NCI-H2196 (cell line): ENCODE measurements around the gene RBM19.

Experiments used
- DNase-seq: peaks from one replicate; lab custom pipeline; 2025; ENCODE audit not compliant: unreplicated experiment; lab: John Stamatoyannopoulos, UW

Gene RBM19

GRCh38 chr12:113934060-113934814 lies 31.9 kb downstream of the RBM19 start:
- no peak for DNase-seq

DNA sequence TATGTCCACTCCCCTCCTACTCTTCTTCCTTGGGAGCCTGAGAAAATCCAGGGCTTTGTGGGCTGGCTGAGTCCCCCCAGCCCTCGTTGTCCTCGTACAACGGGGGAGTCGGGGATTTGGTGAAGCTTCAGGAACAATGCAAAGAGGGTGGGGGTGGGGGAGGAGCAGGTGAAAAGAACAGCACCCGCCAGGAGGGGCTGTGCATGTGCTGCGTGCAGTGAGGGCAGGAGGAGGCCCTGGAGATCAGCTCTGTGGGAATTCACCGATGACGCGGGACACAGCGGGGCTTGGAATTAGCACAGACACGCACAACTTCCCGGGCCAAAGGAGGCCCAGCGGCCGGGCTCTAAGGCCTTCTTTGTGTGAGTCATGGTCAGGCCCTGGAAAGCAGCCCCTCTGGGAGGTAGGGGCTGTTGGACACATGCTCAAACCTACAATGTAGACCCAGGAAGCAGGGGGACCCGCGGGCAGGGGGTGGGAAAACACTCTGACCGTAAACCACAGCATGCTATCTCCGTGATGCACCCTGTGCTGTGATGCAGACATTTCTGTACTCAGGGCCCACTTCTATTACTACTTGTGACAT lies 32.8 kb downstream of the RBM19 start:
- no peak for DNase-seq

GRCh38 chr12:113932381-113933196 lies 33.5 kb downstream of the RBM19 start:
- DNase-seq = no peak

DNA sequence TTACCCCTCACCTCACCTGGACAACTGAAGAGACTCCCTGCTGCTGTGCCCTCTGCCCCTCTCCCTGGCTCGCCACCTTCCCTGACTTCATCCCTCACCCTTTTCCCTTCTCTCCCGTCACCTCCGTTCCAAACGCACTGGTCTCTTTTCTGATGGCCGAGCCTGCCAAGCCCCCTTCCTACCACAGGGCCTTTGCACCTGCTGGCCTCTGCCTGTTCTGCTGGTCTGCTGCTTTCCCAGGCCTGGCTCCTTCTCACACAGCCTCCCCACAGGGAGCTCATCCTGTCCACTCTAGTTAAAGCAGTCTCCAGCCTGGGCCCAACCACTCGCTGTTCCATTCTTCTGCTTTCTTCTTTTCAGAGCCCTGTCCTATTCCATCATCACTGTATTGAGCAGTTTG lies 34.6 kb downstream of the RBM19 start:
- DNase-seq = no peak

- DNase-seq = no peak
These were observed 35.9 kb downstream of the RBM19 start for GRCh38 chr12:113930249-113930648.

GRCh38 chr12:113929312-113929989 lies 36.7 kb downstream of the RBM19 start:
- no peak for DNase-seq

DNA sequence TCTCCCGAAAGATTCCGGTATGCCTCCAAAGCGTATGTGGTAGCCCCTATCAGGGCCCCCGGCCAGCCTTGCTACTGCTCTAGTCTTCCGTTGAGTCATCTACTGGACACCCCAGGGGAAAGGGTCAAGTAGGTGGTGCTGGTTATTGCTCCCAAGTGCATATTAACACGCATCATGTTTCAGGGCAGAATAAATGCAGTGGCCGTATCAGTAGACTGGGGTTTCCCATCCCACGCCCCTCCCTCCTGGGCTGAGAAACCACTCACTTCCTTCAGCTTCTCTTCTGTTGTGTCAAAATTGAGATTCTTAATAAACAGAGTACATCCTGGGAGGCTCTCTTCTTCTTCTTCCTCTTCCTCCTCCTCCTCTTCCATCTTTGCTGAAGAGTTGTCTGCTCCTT lies 39.3 kb downstream of the RBM19 start:
- no peak for DNase-seq

- no peak for DNase-seq
These were observed 41.8 kb downstream of the RBM19 start for GRCh38 chr12:113924341-113924740.

- DNase-seq = no peak
These were observed 42.9 kb downstream of the RBM19 start for GRCh38 chr12:113923251-113923650.

DNA sequence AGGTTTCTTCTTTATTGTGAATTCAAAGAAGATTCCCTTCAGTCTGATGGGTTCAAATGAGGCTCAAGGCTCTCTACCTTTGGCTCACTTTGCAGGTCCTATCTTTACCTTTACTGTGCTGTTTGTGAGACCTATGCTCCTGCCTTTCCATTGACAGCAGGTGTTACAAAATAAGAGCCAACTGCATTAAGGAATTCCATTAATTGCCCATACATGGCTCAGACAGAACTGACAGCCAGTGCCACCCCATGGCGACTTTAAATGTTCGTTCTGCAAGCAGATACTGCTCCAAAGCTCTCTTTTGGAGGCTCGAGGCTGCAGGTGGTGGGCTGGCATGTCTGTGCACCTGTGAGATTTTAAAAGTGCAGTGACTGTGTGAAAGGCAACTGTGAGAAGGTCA lies 44.7 kb downstream of the RBM19 start:
- no peak for DNase-seq

DNA sequence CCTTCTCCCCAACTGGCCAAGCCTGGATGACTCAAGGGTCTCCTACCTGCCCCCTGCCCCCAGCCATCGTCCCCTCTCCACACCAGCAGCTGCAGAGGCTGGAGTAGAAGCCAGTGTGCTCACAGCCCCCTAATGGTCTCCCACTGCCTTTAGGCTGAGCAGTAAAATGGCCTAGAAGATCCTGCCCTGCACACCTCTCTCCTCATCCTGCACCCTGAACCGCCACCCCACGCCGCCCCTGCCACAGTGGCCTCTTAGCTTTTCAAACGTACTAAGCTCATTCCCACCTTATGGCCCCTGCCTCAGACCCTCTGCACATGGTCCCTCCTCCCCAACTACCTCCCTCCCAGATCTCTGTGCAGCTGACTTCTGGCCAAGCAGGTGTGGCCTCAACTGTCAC lies 46.3 kb downstream of the RBM19 start:
- DNase-seq = no peak

DNA sequence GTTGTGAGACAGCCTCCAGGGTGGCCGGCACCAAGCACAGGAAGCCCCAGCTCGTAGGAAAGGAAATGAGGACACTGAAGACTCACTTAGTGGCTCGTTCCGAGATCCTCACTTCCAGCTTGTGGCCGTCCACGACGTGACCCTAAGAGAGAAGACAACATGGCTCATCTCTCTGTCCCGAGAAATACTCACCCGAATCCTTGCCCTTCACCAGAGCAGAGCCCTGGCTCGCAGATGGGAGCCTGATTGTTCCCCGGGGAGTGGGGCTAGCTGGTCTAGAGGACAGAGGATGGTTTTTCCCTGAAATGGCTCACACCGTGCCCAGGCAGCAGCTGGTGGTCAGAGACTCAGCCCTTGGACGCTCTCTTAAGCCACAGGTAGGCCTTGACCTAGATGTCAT lies 47.8 kb downstream of the RBM19 start:
- no peak for DNase-seq

DNA sequence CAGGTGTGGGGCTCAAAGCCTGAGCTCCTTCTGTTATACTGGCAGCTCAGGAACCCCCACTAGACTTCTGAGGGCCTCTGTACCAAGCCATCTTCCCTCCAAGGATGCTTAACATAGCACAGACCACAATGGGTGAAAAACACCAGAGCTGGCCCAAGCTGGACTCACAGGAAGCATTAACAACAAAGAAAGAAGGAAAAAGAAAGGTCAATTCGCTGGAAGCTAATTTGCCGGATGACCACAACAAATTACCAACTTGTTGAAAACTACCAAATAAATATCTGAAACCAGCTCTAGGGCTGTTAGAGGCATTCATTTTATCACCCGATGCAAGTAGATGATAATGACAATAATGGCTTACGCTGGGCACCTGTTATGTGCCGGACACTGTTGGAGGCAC lies 48.7 kb downstream of the RBM19 start:
- no peak for DNase-seq

DNA sequence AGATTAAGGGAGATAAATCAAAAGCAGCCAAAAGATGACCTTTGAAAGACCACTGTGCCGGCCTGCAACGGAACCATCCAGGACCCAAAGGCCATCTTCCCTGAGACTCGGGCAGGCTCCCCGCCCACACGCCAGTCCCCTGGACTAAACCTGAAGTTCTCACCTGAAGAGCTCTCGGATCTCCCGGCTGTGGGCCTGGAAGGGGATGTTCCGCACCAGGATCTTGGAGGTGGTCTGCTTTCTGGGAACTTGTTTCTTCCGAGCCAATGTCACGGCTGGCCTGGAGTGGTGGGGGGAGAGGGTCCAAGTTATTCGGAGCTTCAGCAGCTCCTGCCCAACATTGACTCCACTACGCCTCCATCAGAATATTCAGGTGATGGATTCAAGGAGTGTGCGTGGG lies 51.3 kb downstream of the RBM19 start:
- DNase-seq = no peak

DNA sequence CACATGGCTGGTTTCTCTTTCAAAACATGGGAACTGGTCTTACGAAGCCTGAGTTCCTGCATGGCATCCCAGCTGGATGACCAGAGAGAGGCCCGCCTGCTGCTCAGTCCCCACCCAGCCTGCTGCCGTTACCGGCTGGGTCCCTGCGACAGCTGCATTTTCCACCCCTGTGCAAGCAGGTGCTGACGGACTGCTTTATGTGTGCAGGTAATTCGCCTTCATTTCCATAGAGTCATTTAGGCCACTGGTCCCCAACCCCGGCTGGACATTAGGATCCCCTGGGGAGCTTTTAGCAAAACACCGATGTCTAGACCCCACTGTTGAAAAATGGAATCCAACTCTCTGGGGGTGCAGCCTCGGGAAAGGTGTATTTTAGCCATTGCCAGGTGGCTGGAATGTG lies 51.9 kb downstream of the RBM19 start:
- DNase-seq = no peak

DNA sequence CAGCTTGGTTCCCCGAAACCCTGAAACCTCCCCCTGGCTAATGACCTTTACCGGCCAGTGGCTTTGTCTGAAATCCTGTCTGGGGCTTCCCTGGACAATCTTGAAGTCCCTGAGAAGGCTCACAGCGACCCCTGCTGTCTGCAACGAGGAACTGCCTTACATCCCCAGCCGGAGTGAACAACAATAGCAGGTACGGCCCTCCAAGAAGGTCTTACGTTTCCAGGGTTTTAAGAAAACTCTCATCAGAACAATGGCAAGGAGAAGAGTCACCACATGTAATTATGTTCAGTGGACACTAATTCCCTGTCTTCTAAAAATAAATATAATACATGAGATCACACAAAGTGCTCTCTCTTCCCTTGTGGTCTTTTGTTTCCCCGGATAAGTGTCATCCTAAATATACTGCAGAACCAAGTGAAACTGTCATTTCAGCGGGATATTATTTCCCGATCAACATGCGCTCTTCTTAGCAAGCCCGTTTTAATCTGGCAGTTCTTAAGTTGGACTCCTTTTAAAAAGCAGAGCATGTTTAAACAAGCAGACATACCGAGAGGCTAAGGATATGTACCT lies 53.3 kb downstream of the RBM19 start:
- peak; percentile 73 for DNase-seq

GRCh38 chr12:113911971-113912759 lies 54.0 kb downstream of the RBM19 start:
- DNase-seq = no peak

GRCh38 chr12:113910751-113911272 lies 55.3 kb downstream of the RBM19 start:
- DNase-seq = no peak

DNA sequence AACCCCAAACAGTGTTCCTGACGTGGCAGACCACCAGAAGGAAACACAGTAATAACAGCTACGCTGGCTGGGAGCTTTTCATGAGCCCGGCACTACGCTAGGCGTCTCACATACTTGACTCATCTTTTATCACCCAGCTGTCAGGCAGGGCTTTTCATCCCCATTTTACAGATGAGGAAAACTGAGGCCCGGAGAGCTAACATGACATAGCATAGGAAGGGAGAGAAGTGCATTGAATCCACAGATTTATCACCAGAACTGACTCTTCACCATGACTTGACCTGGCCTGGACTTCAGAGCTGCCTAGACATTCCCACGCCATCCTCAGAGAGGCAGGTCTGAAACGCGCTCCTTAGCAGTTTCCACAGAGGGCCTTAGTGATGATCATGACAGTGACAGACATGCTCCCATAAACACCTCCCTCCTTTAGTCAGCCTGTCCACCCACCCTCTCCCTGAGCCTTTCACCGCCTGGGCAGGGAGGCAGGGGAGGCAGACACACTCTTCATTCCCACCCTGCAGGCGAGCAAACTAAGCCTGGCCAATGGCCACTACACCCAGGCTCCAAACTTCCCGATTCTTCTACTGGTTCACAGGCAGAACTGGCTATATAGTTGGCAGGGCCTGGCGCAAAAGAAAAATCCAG lies 56.2 kb downstream of the RBM19 start:
- DNase-seq = no peak
